Suprapubic skin (tissue), 3 donors: ENCODE data around the gene FOXQ1.

ENCODE experiments used
- CTCF ChIP-seq, 2 donors: fragments of 200-600 bp in 1 of 2; fragments of 450-650 bp in 1 of 2; sonication (generic) in 1 of 2; IDR thresholded peaks; one replicate each; pipeline ENCODE4 v1.5.1; 2016 to 2019; ENCODE audit warnings: antibody characterized with exemption in 2 of 2, mild to moderate bottlenecking in 1 of 2, moderate library complexity in 1 of 2
- POLR2A ChIP-seq, 2 donors: fragments of 450-650 bp; IDR thresholded peaks; one replicate each; pipeline ENCODE4 v1.6.1; 2017; ENCODE audit warnings: antibody characterized with exemption in 2 of 2, mild to moderate bottlenecking in 2 of 2, moderate library complexity in 2 of 2

GRCh38 chr6:1283501-1283900 lies 28.4 kb upstream of the FOXQ1 start:
- TF ChIP-seq CTCF (IDR thresholded peaks at IDR 0.05) (no peak), POLR2A (IDR thresholded peaks at IDR 0.05) (no peak)
